HG03060 (cell line): ENCODE measurements around the gene PBX3.

Experiments
- ATAC-seq: cut with Tn5 transposase; IDR thresholded peaks from one replicate; pipeline ENCODE4 v1.9.1; 2021; ENCODE audit warnings: low read depth, moderate number of reproducible peaks; ENCODE audit not compliant: unreplicated experiment

Gene PBX3

DNA sequence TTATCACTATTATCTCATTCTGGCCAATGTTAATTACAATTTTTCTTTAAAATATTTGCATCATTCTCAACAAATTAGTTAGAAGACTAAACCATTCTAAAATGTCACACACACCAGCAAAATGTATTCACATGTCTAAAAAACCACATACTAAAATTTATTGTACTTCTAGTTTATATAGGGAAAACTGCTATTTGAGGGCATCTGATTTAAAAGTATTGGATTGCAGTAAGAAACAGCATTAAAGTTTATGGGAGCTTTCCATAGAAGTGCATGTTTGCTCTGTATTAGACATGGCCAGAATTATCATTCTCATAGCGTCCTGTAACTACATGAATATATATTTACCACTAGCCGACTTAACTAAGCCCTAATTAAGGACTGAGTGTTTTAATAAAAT lies 150.3 kb downstream of the PBX3 start:
- no peak for ATAC-seq

DNA sequence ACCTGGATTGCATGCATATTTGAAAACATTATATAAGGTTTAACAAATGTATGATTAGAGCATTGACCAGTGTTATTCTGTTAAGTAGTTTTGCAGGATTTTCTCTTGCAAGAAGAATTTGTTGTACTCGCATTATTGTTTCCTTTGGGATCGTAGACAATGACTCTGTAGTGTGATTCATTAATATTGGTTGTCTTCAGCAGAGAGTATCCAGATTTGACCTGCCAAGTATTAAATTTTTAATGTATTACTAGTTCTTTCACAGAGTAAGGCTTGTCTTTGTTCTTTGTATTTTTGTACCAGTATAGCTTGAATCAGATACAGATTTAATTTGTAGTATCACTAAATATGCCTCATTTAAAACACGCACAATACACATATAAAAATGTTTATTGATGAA lies 155.0 kb downstream of the PBX3 start:
- no peak for ATAC-seq

DNA sequence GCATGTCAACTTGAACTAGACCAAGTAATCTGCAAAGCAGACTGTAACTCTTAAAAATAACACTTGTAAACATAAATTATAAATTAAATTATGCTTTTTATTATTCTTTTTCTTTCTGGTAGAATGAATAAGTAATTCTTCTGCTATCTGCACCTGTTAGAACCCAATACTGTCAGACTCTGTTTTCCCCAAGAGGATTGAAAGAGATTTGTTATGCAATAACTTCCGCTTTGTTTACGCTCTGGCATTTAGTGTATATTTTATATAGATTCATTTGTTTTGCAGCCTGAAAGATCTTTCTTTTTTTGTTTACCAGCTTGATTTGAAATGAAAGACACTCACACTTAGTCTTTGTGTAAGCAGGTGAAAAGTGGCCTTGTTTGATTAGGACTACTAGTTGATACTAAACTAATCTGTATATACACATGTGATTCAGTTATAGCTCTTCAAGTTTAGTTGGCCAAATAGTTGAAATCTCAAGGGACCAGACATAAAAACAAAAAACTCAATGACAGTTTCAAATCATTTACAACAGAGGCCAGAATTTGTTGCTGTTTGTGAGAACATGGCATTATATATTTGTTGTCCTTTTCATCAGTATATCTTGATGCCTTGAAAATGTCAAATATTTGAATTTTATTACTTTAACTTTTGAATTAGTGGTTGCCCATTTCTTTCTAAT lies 155.8 kb downstream of the PBX3 start:
- ATAC-seq: no peak

DNA sequence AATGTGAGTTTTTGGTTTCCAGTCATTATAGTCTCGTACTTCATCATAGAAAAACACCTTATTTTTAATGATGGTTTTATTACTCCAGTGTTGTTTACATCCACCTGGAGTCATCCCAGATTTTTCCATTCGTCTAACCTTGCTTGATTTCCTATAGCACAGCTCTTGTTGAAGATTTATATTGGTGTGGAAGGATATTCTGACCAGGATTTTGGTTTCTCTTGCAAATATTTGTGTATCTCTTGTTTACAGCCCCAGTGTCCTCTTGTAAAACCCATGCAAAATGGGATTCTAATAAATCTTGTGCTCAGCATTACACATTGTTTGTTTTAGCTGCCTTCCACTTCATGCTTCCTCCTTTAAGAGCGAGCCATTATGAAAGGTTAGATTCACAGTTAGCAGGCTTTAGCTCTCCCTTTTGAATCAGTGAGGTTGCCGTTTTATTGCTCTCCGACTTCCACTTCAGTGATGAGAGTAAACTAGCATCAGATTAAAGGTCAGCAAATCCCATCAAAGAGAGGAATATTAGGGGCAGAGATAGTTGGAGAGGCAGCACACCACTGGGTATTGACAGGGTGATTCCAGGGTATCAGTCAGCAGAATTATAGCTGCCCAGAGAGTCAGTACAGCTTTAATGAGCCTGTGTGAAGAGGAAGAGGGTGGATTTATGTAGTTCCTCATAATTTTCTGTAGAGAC lies 157.1 kb downstream of the PBX3 start:
- no peak for ATAC-seq

DNA sequence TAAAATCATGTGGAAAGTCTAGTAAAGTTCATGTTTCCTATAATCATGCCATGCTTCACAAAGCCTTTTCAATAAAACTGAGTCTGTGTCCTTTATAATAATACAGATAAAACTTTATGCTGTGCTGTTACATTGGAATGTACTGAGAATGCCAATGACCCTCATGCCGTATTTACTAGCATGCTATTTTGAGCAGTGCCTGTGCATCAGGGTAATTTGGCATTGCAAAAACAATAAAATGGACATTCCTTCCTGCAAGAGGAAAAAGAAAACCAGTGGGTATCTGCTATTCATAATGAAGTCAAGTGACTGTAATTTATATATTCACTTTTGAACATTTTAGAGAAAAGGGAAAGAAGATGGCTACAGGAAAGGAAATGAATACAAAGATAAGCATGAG lies 159.0 kb downstream of the PBX3 start:
- no peak for ATAC-seq

DNA sequence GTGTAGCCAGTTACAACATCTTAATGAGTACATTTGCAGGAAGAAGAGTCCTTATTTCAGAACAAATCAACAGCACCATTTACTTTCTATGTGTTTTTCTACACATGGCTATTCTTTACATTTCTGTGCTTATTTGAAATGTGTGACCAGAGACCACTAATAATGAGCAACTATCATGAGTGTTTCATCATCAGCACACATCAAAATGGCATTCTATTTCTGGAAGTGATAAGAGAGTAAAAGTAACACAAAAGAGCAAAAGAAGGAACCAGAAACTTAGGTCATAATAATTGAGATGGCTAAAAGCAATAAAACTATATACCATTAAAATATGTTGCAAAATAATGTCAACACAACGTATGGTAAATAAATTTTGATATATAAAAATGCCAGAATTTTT lies 159.7 kb downstream of the PBX3 start:
- ATAC-seq: no peak

DNA sequence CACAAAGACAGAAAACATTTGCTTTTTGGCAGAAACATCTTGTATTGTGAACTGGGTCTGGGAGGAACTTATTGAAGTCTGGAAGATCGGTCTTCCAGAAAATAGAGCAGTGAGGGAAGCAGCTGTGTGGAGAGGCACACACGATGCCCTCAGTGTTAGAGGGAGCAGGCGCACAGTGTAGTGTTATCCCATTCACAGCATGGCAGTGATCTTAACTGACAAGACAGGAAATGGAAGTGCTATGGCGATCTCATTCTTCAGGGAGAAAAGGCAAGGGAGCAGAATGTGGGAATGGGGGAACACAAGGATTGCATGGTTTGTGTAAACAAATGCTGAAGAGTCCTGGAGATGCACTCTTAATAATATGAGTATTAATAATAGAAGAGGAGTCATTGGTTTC lies 161.0 kb downstream of the PBX3 start:
- ATAC-seq: no peak

DNA sequence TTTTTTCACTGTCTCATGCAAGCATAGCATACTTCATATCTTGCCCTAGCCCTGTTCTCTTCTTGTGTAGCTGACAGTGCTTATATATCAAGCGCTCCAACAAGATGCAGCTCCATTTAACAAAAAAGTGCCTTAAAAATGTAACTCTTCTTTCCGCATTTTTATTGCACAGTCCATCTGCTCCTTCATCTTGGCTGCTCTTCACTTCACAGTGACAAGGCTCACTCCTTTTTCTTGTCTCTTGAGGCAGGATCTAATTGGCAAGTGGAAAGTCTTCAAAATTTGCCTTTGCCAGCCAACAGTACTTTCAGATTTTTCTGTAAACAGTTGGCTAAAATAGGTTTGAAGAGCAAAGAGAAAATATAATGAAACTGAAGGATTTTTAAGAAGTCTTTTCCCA lies 161.8 kb downstream of the PBX3 start:
- ATAC-seq: no peak

DNA sequence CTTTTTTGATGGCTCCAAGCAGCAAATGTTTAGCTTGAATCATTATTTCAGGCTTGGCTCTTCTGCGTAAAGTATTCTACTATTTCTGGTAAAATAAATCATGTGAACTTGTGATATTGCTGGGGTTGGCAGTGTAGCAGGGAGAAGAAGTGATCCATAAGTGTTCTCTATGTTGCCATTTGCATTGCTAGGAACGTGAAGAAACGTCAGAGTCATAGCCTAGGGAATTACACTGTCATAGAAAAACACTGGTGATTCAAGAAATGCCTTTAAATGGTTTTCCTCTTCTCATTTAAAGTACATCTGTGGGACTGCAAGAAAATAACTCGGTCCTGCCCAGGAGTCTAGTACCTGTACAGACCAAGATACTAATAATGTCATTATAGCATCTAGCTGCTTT lies 162.3 kb downstream of the PBX3 start:
- ATAC-seq: no peak

DNA sequence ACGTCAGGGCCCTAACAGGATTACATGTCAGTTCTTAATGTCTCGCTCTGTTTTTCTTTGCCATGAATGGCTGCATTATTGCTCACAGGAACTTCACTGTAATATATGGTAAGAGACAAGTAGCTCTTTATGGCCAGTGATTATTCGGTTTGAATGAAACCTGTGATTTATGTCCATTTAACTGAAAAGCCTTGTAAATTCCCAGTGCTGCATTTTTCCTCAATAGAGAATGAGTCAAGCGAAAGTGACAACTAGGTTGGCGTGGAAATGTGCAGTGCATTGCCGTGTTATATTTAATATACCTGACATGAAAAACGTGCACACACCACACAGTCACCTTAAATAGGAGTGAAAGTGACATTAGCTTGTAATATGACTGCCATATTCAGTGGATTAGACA lies 163.1 kb downstream of the PBX3 start:
- ATAC-seq: no peak

DNA sequence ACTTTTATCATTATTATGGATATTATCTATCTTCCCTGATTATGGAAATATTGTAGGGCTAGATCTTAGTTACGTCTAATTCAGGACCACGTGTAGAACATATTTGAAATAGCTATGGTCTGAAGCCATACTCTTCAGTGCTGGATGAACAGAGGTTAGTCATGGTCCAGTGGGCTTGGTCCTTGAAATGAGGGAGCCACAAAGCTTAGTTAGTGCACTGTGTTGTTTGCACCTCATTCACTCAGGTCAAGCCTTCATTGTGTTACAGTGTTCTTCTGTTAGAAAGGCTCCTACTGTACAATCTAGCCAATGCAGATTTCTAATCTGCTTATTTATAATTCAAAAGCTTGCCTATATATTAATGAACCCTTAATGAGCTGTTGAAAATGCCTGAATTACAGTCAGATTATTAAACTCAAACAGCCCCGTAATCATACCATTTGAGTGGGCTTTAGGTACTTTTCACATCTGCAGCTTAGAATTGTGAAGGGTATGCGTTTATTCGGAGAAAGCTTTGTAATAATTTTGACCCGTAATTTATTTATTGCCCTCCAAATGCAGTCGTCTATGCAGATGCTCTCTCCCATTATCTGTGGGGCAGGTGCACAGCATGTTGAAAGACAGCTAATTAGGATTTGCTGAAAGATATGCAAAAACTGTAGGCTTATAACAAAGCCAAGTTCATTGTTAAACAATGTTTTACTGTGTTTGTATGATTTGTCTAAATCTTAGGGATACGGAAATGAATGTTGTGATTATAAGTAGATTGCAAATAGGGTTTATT lies 164.9 kb downstream of the PBX3 start:
- no peak for ATAC-seq

DNA sequence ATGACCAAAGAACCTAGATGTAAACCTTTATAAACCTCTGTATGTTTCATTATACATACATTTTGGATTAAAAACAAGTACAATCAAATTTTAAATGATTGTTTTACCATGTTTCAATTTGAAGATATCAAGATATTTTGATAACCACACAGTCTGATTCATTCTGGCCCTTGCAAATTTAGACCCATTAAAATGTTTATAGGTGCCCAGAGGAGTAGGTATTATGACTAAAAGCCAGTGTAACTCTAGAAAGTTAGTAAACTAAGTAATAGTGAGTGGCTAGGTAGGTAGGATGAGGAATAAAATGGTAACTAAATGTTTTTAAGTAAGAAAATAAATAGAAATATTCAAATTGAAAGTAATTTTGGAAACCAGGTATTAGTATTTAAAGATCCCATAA lies 165.5 kb downstream of the PBX3 start:
- no peak for ATAC-seq

DNA sequence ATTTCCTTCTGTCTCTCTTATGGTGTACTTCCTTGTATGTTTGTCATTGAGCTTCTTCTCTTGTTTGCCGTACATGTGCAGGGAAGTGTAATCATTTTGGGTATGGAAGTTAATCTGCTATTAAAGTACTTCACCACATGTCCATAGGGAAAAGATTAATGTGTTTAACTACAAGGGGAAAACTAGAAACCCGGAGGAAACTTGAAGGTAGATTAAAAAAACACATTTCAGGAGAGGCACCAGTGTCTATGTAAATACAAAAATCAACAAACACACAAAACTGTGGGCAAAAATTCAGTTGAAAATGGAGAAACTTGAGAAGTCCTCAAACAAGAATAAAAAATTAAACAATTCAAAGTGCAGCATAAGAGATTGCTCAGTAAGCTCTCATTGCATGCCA lies 166.4 kb downstream of the PBX3 start:
- no peak for ATAC-seq

DNA sequence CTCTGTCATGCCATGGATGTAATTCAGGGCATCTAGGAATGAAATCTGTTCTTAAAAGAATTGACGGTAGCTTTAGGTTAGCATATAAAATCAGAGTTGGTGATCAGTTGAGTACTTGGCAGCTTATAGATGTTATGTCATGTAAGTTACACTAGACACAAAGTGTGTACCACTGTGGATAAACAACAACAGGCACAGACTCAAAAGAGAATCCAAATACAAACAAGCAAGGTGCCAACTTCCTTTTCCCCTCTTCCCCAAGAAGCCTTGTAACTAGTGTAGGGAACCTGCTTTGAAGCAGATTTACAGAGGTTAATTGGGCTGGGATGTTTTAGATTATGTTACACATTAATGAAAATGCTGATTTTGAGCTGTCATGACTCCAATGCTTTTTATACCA lies 167.2 kb downstream of the PBX3 start:
- ATAC-seq: no peak

DNA sequence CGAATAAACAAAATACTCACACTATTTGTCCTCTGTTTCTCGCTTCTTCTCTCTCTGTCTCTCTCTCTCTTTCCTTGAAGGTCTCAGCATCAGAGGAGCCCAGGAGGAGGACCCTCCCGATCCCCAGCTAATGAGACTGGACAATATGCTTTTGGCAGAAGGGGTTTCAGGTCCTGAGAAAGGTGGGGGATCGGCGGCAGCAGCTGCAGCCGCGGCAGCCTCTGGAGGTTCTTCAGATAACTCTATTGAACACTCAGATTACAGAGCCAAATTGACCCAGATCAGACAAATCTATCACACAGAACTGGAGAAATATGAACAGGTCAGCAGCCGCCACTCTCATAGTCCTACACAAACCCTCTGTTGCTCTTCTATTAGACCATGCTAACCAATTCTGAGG lies 168.4 kb downstream of the PBX3 start:
- ATAC-seq: no peak

DNA sequence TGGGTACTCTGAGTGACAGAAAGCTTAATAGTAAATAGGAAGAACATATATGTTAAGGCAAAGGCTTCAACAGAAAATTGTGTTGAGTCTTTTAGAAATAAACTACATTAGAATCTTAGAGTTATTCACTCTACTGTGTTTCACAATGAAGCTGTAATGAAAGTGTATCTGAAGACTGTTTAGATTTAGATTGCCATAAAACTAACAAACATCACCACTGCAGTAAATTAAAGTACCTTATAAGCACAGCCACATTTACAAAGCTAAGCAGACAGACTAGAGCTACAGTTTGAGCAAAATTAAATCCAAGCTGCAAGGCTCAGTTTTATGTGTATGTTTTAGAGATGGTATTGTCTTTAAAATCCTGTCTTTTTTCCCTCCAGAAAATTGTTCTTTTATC lies 172.4 kb downstream of the PBX3 start:
- ATAC-seq: no peak

DNA sequence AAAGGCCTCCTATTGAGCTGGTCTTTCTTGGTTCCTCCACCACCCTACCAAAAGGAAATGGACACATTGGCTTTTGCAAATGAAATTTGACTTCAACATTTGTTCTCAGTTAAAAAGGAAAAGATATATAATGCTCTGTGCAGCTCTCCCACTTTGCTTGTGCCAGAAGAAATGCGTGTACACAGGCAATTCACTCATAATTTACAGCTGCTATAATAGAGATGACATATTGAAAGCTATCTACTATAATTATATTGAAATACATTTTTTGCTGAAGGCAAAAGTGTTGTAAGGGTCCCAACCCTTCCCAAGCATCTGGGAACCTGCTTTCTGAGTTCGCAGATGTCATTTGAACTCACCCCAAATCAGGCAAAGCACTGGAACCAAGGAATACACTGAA lies 173.2 kb downstream of the PBX3 start:
- no peak for ATAC-seq

DNA sequence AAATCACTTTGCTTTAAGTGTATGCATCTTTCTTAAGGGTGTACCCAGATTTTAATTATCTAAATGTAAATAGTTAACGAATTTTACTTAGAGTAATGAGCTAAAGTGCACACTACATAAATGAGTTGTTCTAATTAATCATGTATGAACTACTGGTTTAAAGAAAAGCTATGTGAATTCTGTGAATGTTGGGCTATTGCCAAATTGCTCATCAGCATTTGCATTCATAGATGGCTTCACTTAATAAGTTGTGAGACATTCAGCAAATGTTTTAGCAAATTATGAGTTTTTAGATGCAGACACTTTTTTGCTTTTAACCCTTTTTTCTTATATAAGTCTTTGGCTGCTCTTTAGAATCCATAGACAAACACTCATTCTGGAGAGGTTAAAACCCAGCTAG lies 175.7 kb downstream of the PBX3 start:
- ATAC-seq: no peak

DNA sequence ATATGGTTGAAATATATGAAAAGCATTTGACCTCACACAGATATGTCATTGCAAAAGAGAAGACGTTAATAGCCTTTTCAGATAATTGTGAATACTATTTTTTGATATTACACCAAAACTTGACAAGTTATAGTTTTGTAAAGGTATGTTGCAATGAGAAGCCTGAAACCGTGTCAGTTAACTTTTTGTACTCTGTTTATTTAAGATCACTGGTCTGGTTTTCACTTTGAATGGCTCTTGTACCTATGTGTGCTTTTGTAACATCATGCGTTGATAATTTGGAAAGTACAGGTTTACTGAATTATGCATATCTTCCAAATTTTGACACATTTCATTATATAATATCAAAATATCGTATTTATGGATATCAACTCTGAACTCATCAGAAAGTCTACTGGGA lies 177.2 kb downstream of the PBX3 start:
- ATAC-seq: no peak

DNA sequence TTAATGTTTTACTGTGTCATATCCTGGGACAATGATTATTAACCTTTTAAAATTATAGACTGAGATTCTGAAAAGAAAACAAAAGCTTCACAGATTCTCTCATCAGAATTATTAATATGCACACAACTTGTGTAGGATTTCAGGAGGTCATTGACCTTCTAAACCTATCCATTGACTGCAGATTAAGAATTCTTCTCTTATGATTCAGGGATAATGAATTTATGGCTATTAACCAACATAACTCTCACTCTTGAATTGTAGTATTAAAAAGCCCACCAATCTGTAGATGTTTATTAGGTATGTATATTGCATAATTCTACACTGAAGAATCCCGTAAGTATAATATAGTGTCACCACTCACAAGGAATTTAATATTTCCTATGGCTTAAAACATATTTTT lies 179.8 kb downstream of the PBX3 start:
- ATAC-seq: no peak

DNA sequence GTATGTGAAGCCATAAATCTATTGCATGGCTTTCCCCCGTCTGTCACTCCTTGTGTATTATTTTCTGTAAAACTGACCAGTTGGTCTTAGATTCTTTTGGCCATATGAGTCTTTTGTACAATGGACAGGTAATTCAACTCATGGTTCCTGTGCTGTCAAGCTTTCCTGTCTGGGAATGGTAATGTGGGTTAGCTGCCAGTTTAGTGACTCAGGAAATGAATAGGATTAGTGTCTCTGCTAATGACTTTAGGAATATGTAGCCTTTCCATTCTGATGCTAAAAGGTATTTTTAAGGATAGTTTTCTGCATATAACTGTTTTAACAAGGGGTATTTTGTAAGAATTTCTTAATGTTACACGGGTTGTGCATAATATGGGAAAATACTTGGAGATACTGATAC lies 182.7 kb downstream of the PBX3 start:
- no peak for ATAC-seq

DNA sequence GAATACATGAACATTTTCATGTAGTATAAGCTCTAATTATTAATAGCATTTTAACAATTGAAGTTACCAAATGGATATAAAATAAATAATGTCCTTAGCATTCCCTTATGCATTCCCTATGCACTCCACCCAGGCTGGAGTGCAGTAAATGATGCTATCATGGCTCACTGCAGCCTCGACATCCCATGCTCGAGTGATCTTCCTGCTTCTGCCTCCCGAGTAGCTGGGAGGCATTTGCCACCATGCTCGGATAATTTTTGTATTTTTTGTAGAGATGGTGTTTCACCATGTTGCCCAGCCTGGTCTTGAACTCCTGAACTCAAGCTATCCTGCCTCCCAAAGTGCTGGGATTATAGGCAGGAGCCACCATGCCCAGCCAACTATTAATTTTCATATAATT lies 184.0 kb downstream of the PBX3 start:
- ATAC-seq: no peak
